Breast epithelium (tissue), 3 donors: Measurements from ENCODE around the gene PPP1R27.

Experiments used
- POLR2A ChIP-seq: fragments of 450-650 bp; IDR thresholded peaks from one replicate; pipeline ENCODE4 v1.6.1; 2016; ENCODE audit warnings: antibody characterized with exemption, mild to moderate bottlenecking, moderate library complexity
- POLR2AphosphoS5 ChIP-seq, 3 donors: sonication (generic); formaldehyde crosslinking; IDR thresholded peaks; one replicate each; pipeline ENCODE4 v1.6.1; 2017; ENCODE audit warnings: antibody characterized with exemption in 3 of 3
- TF ChIP-seq, protein P1 (sequence below), 3 donors: fragments of 450-650 bp; IDR thresholded peaks; one replicate each; pipeline ENCODE4 v1.5.1; 2016 to 2017; ENCODE audit warnings: antibody characterized with exemption in 3 of 3, mild to moderate bottlenecking in 3 of 3, moderate library complexity in 3 of 3

DNA sequence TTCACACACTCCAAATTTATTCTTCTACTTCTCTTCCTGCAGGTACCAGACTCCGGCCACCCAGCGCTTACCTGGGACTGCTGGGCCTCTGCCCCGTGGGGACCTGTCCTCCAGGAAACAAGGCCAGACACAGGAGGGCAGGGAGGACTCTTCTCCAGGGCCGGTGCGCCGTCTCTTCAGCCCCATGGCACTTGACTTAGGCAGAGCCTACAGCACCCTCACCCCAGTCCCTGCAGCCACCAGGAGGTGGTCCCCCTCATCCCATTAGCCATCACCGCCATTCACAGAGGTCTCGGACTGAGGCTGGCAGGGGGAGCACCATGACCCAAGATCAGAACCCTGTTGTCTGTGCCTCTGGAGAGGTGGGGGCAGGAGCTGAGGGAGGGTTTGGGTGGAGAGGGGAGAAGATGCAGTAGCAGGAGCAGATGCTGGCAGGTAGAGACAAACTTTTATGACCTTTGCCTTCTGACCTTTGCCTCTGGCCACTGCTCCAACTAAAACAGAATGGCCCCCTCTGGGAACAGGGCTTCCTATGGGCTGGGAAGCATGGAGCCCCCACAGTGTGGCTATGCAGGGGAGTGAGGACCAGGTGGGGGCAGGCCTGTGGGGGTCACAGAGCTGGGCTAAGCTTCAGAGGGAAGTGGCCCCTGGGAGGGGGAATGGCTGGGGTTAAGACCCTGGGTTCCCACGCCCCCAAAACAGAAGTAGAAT, 32.6 kb downstream of the PPP1R27 start:
- TF ChIP-seq, protein P1, sequence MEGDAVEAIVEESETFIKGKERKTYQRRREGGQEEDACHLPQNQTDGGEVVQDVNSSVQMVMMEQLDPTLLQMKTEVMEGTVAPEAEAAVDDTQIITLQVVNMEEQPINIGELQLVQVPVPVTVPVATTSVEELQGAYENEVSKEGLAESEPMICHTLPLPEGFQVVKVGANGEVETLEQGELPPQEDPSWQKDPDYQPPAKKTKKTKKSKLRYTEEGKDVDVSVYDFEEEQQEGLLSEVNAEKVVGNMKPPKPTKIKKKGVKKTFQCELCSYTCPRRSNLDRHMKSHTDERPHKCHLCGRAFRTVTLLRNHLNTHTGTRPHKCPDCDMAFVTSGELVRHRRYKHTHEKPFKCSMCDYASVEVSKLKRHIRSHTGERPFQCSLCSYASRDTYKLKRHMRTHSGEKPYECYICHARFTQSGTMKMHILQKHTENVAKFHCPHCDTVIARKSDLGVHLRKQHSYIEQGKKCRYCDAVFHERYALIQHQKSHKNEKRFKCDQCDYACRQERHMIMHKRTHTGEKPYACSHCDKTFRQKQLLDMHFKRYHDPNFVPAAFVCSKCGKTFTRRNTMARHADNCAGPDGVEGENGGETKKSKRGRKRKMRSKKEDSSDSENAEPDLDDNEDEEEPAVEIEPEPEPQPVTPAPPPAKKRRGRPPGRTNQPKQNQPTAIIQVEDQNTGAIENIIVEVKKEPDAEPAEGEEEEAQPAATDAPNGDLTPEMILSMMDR (IDR thresholded peaks at IDR 0.05) = no peak
- TF ChIP-seq POLR2A = no peak
- TF ChIP-seq POLR2AphosphoS5 (IDR thresholded peaks at IDR 0.05) = no peak
